Measurements from ENCODE around the gene RNF150. TPM values are rescaled to one million over a fixed set of nuclear protein-coding genes. Genes with fewer than 3 reads are reported as not detected.

The RNF150 gene
- total RNA-seq, 1 experiment from 2014 or later, result 1.3 TPM

- Histone ChIP-seq H3K27ac (ENCODE audit: low read length) (no peak overlapping the region), H3K9me3 (ENCODE audit: control insufficient read depth, insufficient read depth, low read depth, low read length) (no peaks in the 10 kb centered on the region), H3K27me3 (ENCODE audit: control insufficient read depth, insufficient read depth, low read length) (no peaks in the 10 kb centered on the region), H3K4me1 (ENCODE audit: control insufficient read depth, insufficient read depth, low read length) (no peaks in the 10 kb centered on the region), H3K36me3 (ENCODE audit: control insufficient read depth, insufficient read depth, low read length) (no peaks in the 10 kb centered on the region), H3K4me3 (ENCODE audit: low read depth in 2 of 2, low read length in 2 of 2) (no peak overlapping the region)
- intact Hi-C loops (cut with micrococcal nuclease; ENCODE audit: unreplicated experiment), result no loop called here
- ATAC-seq (no peak), DNase-seq (ENCODE audit: low read depth, low spot score) (no peak)
- ChIA-PET POLR2A (no interaction called here), CTCF (no interaction called here)
- in situ Hi-C loops (cut with HindIII; ENCODE audit: low pct_unique_long_range_greater_than_20kb, low sequenced_read_pairs), result no loop called here
- TF ChIP-seq, protein P1, sequence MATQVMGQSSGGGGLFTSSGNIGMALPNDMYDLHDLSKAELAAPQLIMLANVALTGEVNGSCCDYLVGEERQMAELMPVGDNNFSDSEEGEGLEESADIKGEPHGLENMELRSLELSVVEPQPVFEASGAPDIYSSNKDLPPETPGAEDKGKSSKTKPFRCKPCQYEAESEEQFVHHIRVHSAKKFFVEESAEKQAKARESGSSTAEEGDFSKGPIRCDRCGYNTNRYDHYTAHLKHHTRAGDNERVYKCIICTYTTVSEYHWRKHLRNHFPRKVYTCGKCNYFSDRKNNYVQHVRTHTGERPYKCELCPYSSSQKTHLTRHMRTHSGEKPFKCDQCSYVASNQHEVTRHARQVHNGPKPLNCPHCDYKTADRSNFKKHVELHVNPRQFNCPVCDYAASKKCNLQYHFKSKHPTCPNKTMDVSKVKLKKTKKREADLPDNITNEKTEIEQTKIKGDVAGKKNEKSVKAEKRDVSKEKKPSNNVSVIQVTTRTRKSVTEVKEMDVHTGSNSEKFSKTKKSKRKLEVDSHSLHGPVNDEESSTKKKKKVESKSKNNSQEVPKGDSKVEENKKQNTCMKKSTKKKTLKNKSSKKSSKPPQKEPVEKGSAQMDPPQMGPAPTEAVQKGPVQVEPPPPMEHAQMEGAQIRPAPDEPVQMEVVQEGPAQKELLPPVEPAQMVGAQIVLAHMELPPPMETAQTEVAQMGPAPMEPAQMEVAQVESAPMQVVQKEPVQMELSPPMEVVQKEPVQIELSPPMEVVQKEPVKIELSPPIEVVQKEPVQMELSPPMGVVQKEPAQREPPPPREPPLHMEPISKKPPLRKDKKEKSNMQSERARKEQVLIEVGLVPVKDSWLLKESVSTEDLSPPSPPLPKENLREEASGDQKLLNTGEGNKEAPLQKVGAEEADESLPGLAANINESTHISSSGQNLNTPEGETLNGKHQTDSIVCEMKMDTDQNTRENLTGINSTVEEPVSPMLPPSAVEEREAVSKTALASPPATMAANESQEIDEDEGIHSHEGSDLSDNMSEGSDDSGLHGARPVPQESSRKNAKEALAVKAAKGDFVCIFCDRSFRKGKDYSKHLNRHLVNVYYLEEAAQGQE (IDR thresholded peaks at IDR 0.05; ENCODE audit: insufficient read depth in 1 of 2, low read depth in 2 of 2, low read length in 1 of 2), result no peak
- TF ChIP-seq TCF7L2 (IDR thresholded peaks at IDR 0.05; ENCODE audit: low read depth, low read length) (no peak), POLR2AphosphoS5 (IDR thresholded peaks at IDR 0.05; ENCODE audit: low read depth, low read length) (no peak), SIN3A (IDR thresholded peaks at IDR 0.05; ENCODE audit: borderline replicate concordance, insufficient read depth, low read depth, low read length) (no peak)
- TF ChIP-seq, protein P2, sequence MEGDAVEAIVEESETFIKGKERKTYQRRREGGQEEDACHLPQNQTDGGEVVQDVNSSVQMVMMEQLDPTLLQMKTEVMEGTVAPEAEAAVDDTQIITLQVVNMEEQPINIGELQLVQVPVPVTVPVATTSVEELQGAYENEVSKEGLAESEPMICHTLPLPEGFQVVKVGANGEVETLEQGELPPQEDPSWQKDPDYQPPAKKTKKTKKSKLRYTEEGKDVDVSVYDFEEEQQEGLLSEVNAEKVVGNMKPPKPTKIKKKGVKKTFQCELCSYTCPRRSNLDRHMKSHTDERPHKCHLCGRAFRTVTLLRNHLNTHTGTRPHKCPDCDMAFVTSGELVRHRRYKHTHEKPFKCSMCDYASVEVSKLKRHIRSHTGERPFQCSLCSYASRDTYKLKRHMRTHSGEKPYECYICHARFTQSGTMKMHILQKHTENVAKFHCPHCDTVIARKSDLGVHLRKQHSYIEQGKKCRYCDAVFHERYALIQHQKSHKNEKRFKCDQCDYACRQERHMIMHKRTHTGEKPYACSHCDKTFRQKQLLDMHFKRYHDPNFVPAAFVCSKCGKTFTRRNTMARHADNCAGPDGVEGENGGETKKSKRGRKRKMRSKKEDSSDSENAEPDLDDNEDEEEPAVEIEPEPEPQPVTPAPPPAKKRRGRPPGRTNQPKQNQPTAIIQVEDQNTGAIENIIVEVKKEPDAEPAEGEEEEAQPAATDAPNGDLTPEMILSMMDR (IDR thresholded peaks at IDR 0.05), result no peak
- BruUV-seq (replicated peaks), result no TSS peak
Measured at GRCh38 chr4:141101511-141101910, 31.8 kb downstream of the RNF150 start.

DNA sequence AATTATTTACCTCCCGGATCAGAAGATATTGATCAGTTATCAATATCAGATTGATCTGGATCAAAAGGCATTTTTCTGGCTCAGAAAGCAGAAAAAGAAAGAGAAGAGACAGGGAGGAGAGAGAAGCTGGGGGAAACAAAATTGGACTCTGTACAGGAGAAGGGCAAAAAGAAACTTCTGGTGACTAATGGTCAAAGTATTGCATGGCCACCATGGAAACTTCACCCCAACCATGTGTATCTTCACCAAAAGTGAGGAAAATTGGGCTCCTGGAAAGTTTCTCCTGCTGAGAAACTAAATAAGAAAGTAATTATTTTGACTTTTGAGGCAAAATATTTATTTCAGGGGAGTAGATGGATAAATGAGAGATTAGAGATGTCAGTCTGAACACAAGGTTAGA lies 33.9 kb downstream of the RNF150 start:
- H3K4me3 ChIP-seq (ENCODE audit: low read depth in 2 of 2, low read length in 2 of 2), result no peak overlapping the region
- ChIA-PET CTCF (no interaction called here), POLR2A (no interaction called here)
- no peaks in the 10 kb centered on the region for H3K9me3 ChIP-seq (ENCODE audit: control insufficient read depth, insufficient read depth, low read depth, low read length)
- BruUV-seq (replicated peaks), result no TSS peak
- no peaks in the 10 kb centered on the region for H3K36me3 ChIP-seq (ENCODE audit: control insufficient read depth, insufficient read depth, low read length)
- no peaks in the 10 kb centered on the region for H3K27me3 ChIP-seq (ENCODE audit: control insufficient read depth, insufficient read depth, low read length)
- intact Hi-C loops (cut with micrococcal nuclease; ENCODE audit: unreplicated experiment) (no loop called here), in situ Hi-C loops (cut with HindIII; ENCODE audit: low pct_unique_long_range_greater_than_20kb, low sequenced_read_pairs) (no loop called here)
- ATAC-seq, result no peak
- TF ChIP-seq, protein P2 (IDR thresholded peaks at IDR 0.05), result no peak
- TF ChIP-seq SIN3A (IDR thresholded peaks at IDR 0.05; ENCODE audit: borderline replicate concordance, insufficient read depth, low read depth, low read length) (no peak), POLR2AphosphoS5 (IDR thresholded peaks at IDR 0.05; ENCODE audit: low read depth, low read length) (no peak), TCF7L2 (IDR thresholded peaks at IDR 0.05; ENCODE audit: low read depth, low read length) (no peak)
- TF ChIP-seq, protein P1 (IDR thresholded peaks at IDR 0.05; ENCODE audit: insufficient read depth in 1 of 2, low read depth in 2 of 2, low read length in 1 of 2), result no peak
- no peak for DNase-seq (ENCODE audit: low read depth, low spot score)
- no peaks in the 10 kb centered on the region for H3K4me1 ChIP-seq (ENCODE audit: control insufficient read depth, insufficient read depth, low read length)
- no peak overlapping the region for H3K27ac ChIP-seq (ENCODE audit: low read length)
